Calu3 (cell line): ENCODE data around the gene CSTPP1. TPM values are rescaled to one million over a fixed set of nuclear protein-coding genes. Genes with fewer than 3 reads are reported as not detected.

Experiments used
- BruUV-seq: library from RNA; stranded (reverse); fragments of 400-500 nt; replicated peaks from 2 replicates; lab custom pipeline; 2021; lab: Mats Ljungman, UMichigan
- CTCF ChIA-PET: fragments of 300-600 bp; sonication (Branson Sonifier 250); formaldehyde crosslinking; loops from one replicate; lab custom pipeline; 2022; ENCODE audit warnings: antibody characterized with exemption; lab: Charles Lee
- DNase-seq: peaks from one replicate; pipeline ENCODE4 v3.0.0; 2022
- H3K27ac Mint-ChIP-seq: one replicate; pipeline ENCODE4 v1.8.0; 2022; ENCODE audit warnings: mixed read lengths; ENCODE audit not compliant: unreplicated experiment
- H3K27me3 Mint-ChIP-seq: one replicate; pipeline ENCODE4 v1.8.0; 2022; ENCODE audit warnings: mixed read lengths; ENCODE audit not compliant: unreplicated experiment
- H3K36me3 Mint-ChIP-seq: one replicate; pipeline ENCODE4 v1.8.0; 2022; ENCODE audit warnings: mild to moderate bottlenecking, moderate library complexity, mixed read lengths; ENCODE audit not compliant: insufficient read depth, unreplicated experiment
- H3K4me1 Mint-ChIP-seq: one replicate; pipeline ENCODE4 v1.8.0; 2022; ENCODE audit warnings: mild to moderate bottlenecking, low read depth, mixed read lengths; ENCODE audit not compliant: unreplicated experiment
- H3K4me3 Mint-ChIP-seq: one replicate; pipeline ENCODE4 v1.8.0; 2022; ENCODE audit warnings: mild to moderate bottlenecking, low read depth, moderate library complexity, mixed read lengths; ENCODE audit not compliant: unreplicated experiment
- H3K9me3 Mint-ChIP-seq: one replicate; pipeline ENCODE4 v1.8.0; 2022; ENCODE audit warnings: low read depth, mixed read lengths; ENCODE audit not compliant: unreplicated experiment
- intact Hi-C: fragments of 100-400 bp; cut with micrococcal nuclease; formaldehyde crosslinking; loops from one replicate; pipeline ENCODE4 v1.10.0; 2022; ENCODE audit not compliant: unreplicated experiment
- total RNA-seq: library from RNA; stranded (reverse); gene quantifications from 2 replicates; pipeline ENCODE4 v1.2.3, GENCODE V29; 2022
- TF ChIP-seq, protein P1 (sequence below): fragments of 200-600 bp; IDR thresholded peaks from one replicate; pipeline ENCODE4 v1.8.0; 2022; ENCODE audit warnings: antibody characterized with exemption; ENCODE audit not compliant: unreplicated experiment

Gene CSTPP1
- total RNA-seq, 1 experiment from 2014 or later: 23.2 TPM

- Mint-ChIP-seq H3K4me3 (no peak overlapping the region), H3K27ac (no peak overlapping the region), H3K27me3 (no peaks in the 10 kb centered on the region), H3K36me3 (no peaks in the 10 kb centered on the region), H3K4me1 (peaks cover 13% of the 10 kb centered on the region), H3K9me3 (no peaks in the 10 kb centered on the region)
- no TSS peak for BruUV-seq
- TF ChIP-seq, protein P1, sequence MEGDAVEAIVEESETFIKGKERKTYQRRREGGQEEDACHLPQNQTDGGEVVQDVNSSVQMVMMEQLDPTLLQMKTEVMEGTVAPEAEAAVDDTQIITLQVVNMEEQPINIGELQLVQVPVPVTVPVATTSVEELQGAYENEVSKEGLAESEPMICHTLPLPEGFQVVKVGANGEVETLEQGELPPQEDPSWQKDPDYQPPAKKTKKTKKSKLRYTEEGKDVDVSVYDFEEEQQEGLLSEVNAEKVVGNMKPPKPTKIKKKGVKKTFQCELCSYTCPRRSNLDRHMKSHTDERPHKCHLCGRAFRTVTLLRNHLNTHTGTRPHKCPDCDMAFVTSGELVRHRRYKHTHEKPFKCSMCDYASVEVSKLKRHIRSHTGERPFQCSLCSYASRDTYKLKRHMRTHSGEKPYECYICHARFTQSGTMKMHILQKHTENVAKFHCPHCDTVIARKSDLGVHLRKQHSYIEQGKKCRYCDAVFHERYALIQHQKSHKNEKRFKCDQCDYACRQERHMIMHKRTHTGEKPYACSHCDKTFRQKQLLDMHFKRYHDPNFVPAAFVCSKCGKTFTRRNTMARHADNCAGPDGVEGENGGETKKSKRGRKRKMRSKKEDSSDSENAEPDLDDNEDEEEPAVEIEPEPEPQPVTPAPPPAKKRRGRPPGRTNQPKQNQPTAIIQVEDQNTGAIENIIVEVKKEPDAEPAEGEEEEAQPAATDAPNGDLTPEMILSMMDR: no peak
- no peak for DNase-seq
- CTCF ChIA-PET: no interaction called here
- intact Hi-C loops: no loop called here
Observed at GRCh38 chr11:47005441-47005840, 68.9 kb downstream of the CSTPP1 start.

GRCh38 chr11:47007579-47007978 lies 71.0 kb downstream of the CSTPP1 start:
- Mint-ChIP-seq H3K27me3 (no peaks in the 10 kb centered on the region), H3K9me3 (no peaks in the 10 kb centered on the region), H3K27ac (no peak overlapping the region), H3K4me3 (no peak overlapping the region), H3K4me1 (peaks cover 13% of the 10 kb centered on the region), H3K36me3 (no peaks in the 10 kb centered on the region)
- DNase-seq: no peak
- intact Hi-C loops: no loop called here
- BruUV-seq: no TSS peak
- CTCF ChIA-PET: no interaction called here
- TF ChIP-seq, protein P1: no peak

- intact Hi-C loops: no loop called here
- Mint-ChIP-seq H3K27ac (no peak overlapping the region), H3K4me3 (no peak overlapping the region), H3K4me1 (peaks cover 4% of the 10 kb centered on the region), H3K36me3 (no peaks in the 10 kb centered on the region), H3K9me3 (no peaks in the 10 kb centered on the region), H3K27me3 (no peaks in the 10 kb centered on the region)
- CTCF ChIA-PET: no interaction called here
- BruUV-seq: no TSS peak
- TF ChIP-seq, protein P1: no peak
- no peak for DNase-seq
Observed at GRCh38 chr11:47010179-47010578, 73.6 kb downstream of the CSTPP1 start.

DNA sequence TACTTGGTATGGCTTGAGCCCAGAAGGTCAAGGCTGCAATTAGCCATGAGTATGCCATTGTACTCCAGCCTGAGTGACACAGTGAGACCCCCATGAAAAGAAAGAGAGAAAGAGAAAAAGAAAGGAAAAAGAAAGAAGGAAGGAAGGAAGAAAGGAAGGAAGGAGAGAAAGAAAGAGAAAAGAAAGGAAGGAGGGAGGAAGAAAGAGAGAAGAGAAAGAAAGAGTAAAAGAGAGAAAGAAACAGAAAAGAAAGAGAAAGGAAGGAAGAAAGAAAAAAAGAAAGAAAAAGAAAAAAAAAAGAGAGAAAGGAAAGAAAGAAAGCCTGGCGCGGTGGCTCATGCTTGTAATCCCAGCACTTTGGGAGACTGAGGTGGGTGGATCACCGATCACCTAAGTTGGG lies 77.5 kb downstream of the CSTPP1 start:
- BruUV-seq: no TSS peak
- TF ChIP-seq, protein P1: no peak
- H3K36me3 Mint-ChIP-seq: no peaks in the 10 kb centered on the region
- DNase-seq: no peak
- no peak overlapping the region for H3K4me3 Mint-ChIP-seq
- no peaks in the 10 kb centered on the region for H3K27me3 Mint-ChIP-seq
- CTCF ChIA-PET: no interaction called here
- H3K27ac Mint-ChIP-seq: no peak overlapping the region
- intact Hi-C loops: no loop called here
- no peaks in the 10 kb centered on the region for H3K9me3 Mint-ChIP-seq
- H3K4me1 Mint-ChIP-seq: no peaks in the 10 kb centered on the region
